HG03196 (cell line): ENCODE results near the gene UBE2L5.

Experiments used
- ATAC-seq: cut with Tn5 transposase; IDR thresholded peaks from one replicate; pipeline ENCODE4 v1.9.1; 2021; ENCODE audit not compliant: unreplicated experiment

UBE2L5 gene

GRCh38 chr13:30404207-30404606 lies 18.1 kb upstream of the UBE2L5 start:
- ATAC-seq, result no peak

- ATAC-seq, result no peak
Measured at GRCh38 chr13:30406779-30407416, 15.4 kb upstream of the UBE2L5 start.

- peak; percentile 91 for ATAC-seq
Measured at GRCh38 chr13:30408319-30409101, 13.8 kb upstream of the UBE2L5 start.

- no peak for ATAC-seq
Measured at GRCh38 chr13:30409886-30410704, 12.2 kb upstream of the UBE2L5 start.

GRCh38 chr13:30410705-30411125 lies 11.6 kb upstream of the UBE2L5 start:
- ATAC-seq, result no peak

- no peak for ATAC-seq
Measured at GRCh38 chr13:30412346-30412745, 9.9 kb upstream of the UBE2L5 start.

- no peak for ATAC-seq
Measured at GRCh38 chr13:30413842-30414241, 8.5 kb upstream of the UBE2L5 start.

GRCh38 chr13:30415430-30416030 lies 6.8 kb upstream of the UBE2L5 start:
- ATAC-seq, result peak; percentile 61

GRCh38 chr13:30416471-30416870 lies 5.8 kb upstream of the UBE2L5 start:
- no peak for ATAC-seq

- ATAC-seq, result no peak
Measured at GRCh38 chr13:30418075-30418716, 4.1 kb upstream of the UBE2L5 start.

GRCh38 chr13:30418717-30419459 lies 3.4 kb upstream of the UBE2L5 start:
- no peak for ATAC-seq

GRCh38 chr13:30421093-30422053 lies 920 bp upstream of the UBE2L5 start:
- peak; percentile 37 for ATAC-seq

GRCh38 chr13:30423891-30424290 lies 1.6 kb downstream of the UBE2L5 start:
- ATAC-seq, result no peak

- ATAC-seq, result no peak
Measured at GRCh38 chr13:30429235-30429634, 6.9 kb downstream of the UBE2L5 start.

GRCh38 chr13:30429721-30430694 lies 7.7 kb downstream of the UBE2L5 start:
- ATAC-seq, result peak; percentile 56

- ATAC-seq, result no peak
Measured at GRCh38 chr13:30431269-30431940, 9.1 kb downstream of the UBE2L5 start.

GRCh38 chr13:30435911-30436451 lies 13.7 kb downstream of the UBE2L5 start:
- ATAC-seq, result no peak
